ENCODE measurements around the gene TRIM23. TPM values are rescaled to one million over a fixed set of nuclear protein-coding genes. Genes with fewer than 3 reads are reported as not detected.

Gene TRIM23
- 10 to 100 TPM; 13.6 to 14.6 TPM for total RNA-seq

DNA sequence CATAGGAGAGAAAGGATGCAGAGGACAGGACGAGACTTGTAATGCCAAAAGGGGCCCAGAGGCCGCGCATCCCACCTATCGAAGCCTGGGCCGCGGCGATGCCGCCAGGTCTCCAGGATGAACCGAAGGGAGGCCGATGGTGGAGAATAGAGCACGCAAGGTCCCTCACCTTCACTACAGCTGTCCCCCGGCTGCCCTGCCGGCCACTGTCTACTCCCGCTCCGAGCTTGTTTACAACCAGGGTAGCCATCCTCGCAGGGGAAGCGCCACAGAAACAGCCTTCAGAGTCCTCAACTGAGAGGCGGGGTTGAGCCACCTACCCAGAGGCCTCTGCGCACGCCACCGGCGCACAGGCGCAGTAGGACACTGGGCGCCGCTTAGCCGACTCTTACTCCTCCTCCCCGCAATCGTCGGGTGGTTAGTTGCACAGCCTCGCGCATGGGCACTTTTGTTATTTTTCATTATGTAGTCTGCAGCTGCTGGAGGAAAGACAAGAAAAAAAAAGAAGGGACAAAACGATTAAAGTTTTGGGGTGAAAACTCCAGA, at the start of gene TRIM23:
Gene TRIM23, minus strand, starts transcription at position 309 of the 546 bp plus-strand sequence. Its CDS starts 59 bp downstream, at position 250.
- Mint-ChIP-seq H3K4me3 (peak within 1 kb of the TSS; percentile 97), H3K36me3 (peaks cover 6% of the 10 kb centered on the region), H3K27me3 (no peaks in the 10 kb centered on the region), H3K27ac (peak within 1 kb of the TSS; percentile 98), H3K4me1 (peaks cover 27% of the 10 kb centered on the region), H3K9me3 (no peaks in the 10 kb centered on the region)
- peak; percentile 98 for ATAC-seq (ENCODE audit: low read depth)
- POLR2A ChIA-PET, result interaction anchor here (0.6 to 3.0 kb wide), 5 partner anchors 16 to 1546 kb away, joined by 4 to 36 read pairs (median 5); partner anchors contain the start of genes CENPK, NLN, PPWD1 and SGTB
- peak; percentile 88 for DNase-seq

DNA sequence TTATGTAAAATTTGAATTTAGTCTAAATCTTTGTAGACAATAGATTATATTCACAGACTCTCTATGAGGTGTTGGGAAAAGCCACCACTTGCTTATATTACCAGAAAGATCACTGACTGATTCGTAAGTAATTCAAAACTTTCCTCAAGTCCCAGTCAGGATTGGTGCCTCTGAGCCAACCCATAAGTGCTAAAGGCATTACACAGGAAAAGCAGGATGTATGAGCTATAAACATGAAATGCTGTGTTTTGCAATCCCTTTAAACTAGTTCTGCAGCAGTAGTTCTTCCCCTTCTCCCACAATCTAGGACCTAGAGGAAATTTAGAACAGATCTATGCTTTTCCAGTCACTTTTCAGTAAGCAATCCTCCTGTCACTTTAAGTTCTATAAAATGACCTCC, 48.7 kb upstream of the TRIM23 start:
- ATAC-seq (ENCODE audit: low read depth) (no peak), DNase-seq (no peak)
- Mint-ChIP-seq H3K9me3 (no peaks in the 10 kb centered on the region), H3K27ac (no peak overlapping the region), H3K27me3 (no peaks in the 10 kb centered on the region), H3K4me1 (peaks cover 12% of the 10 kb centered on the region), H3K4me3 (no peak overlapping the region), H3K36me3 (peaks cover 31% of the 10 kb centered on the region)
- POLR2A ChIA-PET, result no interaction called here

DNA sequence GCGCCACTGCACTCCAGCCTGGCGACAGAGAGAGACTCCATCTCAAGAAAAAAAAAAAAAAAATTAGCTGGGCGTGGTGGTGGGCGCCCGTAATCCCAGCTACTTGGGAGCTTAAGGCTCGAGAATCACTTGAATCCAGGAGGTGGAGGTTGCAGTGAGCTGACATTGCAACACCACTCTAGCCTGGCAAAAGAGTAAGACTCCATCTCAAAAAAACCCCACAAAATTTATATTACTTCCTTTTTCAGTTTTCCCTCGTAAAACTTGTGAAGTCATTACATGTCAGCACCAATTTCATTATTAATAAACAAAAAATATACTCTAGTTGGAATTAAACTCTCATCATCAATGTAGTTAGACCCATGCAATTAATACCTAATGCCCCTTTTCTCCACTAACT, 44.6 kb upstream of the TRIM23 start:
- POLR2A ChIA-PET, result no interaction called here
- Mint-ChIP-seq H3K27ac (no peak overlapping the region), H3K4me1 (peaks cover under 1% of the 10 kb centered on the region), H3K27me3 (no peaks in the 10 kb centered on the region), H3K36me3 (peaks cover 6% of the 10 kb centered on the region), H3K4me3 (no peak overlapping the region), H3K9me3 (no peaks in the 10 kb centered on the region)
- no peak for ATAC-seq (ENCODE audit: low read depth)
- DNase-seq, result no peak

DNA sequence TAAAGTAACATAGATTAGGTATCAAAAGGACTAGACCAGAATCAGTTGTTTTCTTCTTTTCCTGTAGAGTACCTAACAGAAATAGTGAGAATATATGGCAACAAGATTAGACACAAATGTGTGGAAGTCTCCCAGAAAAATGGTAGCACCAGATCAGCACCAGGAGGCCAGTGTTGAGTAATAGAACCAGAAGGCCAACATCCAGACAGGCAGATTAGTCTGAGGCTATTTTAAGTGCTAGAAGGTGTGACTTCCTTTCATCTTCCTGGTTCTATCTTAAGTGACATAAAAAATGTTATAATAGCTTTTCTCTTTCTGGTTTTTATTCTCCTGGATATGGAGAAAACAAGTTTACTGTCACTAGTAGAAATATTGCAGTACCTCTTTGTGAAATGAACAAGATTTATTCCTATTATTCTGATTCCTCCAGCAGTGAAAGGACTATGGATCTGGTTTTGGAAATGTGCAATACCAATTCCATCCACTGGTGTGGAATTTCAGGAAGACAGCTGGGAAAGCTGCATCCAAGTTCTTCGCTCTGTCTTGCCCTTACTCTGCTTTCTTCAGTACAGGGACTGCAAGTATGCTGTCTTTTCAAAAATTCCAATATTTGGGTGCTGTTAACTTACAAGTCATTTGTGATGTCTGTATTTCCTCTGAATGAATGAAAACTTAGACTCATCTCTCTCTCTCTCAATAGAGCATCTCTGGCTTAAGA, 39.8 kb upstream of the TRIM23 start:
- Mint-ChIP-seq H3K27ac (no peak overlapping the region), H3K36me3 (peaks cover 11% of the 10 kb centered on the region), H3K9me3 (no peaks in the 10 kb centered on the region), H3K27me3 (no peaks in the 10 kb centered on the region), H3K4me3 (no peak overlapping the region), H3K4me1 (peaks cover 2% of the 10 kb centered on the region)
- DNase-seq, result no peak
- POLR2A ChIA-PET, result no interaction called here
- no peak for ATAC-seq (ENCODE audit: low read depth)

DNA sequence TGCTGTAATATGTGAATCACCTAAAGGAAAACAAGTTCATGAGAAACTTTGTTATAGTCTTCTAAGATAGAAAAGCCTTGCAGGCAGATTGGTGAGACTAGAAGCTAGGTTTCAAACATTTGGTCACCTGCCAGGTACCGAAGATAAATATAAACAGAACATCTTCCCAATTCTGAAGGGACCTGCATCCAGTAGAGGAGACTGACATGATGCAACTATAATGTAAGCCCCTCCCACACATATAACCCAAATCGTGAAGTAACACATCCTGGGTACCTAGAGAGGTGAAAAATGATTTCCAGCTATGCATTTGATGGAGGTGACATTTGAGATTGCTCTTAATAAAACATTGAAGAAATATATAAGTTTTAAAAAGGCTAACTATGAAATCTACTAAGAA, 30.6 kb upstream of the TRIM23 start:
- Mint-ChIP-seq H3K4me1 (no peaks in the 10 kb centered on the region), H3K4me3 (no peak overlapping the region)
- POLR2A ChIA-PET, result no interaction called here

DNA sequence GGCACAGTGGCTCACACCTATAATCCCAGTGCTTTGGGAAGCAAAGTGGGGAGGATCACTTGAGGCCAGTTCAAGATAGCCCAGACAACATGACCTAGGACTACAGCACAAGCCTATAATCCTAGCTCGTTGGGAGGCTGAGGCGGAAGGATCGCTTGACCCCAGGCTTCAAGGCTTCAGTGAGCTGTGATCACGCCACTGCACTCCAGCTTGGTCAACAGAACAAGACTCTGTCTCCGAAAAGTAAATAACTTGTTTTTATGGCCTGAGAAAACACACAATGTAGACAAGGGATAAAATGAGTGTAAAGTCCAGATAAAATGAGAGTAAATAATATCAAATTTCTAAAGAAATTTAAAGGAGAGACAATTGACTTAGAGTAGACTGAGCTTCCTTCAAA, 27.0 kb upstream of the TRIM23 start:
- ATAC-seq (ENCODE audit: low read depth), result no peak
- Mint-ChIP-seq H3K4me3 (no peak overlapping the region), H3K27ac (no peak overlapping the region), H3K4me1 (no peaks in the 10 kb centered on the region), H3K9me3 (no peaks in the 10 kb centered on the region), H3K27me3 (no peaks in the 10 kb centered on the region), H3K36me3 (peaks cover 9% of the 10 kb centered on the region)
- no peak for DNase-seq
- POLR2A ChIA-PET, result no interaction called here

More for the DNA sequence above, 30.6 kb upstream of the TRIM23 start:
- DNase-seq, result no peak
- H3K36me3 Mint-ChIP-seq, result peaks cover 10% of the 10 kb centered on the region
- no peaks in the 10 kb centered on the region for H3K27me3 Mint-ChIP-seq
- H3K9me3 Mint-ChIP-seq, result no peaks in the 10 kb centered on the region
- no peak overlapping the region for H3K27ac Mint-ChIP-seq
- ATAC-seq (ENCODE audit: low read depth), result no peak

DNA sequence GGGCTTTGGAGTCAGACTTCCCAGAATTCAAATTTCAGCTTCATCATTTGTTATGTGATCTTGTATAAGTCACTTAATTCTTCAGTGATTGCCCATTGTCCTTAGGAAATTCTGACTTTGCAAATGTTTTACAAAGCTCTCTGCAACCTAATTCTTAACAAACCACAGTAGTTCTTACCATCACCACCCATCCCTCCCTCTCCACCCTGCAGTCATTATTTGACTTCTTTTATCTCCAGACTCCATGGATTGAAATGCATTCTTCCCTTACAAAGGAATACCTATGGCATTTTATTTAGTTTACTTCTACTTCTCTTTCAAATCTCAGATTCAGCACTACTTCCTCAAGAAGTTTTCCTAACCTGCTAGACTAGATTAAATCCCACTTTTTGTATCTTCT, 23.8 kb upstream of the TRIM23 start:
- no peak overlapping the region for H3K4me3 Mint-ChIP-seq
- no peak overlapping the region for H3K27ac Mint-ChIP-seq
- no peak for ATAC-seq (ENCODE audit: low read depth)
- peaks cover 14% of the 10 kb centered on the region for H3K36me3 Mint-ChIP-seq
- DNase-seq, result no peak
- no peaks in the 10 kb centered on the region for H3K9me3 Mint-ChIP-seq
- POLR2A ChIA-PET, result no interaction called here
- no peaks in the 10 kb centered on the region for H3K27me3 Mint-ChIP-seq
- no peaks in the 10 kb centered on the region for H3K4me1 Mint-ChIP-seq

DNA sequence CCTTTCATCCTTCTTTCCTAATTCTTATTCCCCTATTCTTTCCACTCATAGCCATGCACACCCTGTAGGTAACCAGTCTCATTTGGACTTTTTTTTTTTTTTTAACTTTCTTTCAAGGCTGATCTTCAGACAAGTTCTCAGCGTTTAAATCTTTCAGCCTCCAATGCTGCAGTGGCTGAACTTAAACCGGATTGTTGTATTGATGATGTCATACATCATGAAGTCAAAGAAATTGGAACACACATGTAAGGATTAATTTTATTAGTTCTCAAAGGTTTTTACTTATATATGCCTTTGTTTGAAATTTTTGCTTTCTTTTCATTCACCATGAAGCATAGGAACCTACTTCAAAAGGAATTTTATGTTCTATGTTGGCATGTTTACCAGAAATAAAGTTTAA, 22.8 kb upstream of the TRIM23 start:
- ATAC-seq (ENCODE audit: low read depth) (no peak), DNase-seq (no peak)
- Mint-ChIP-seq H3K27me3 (no peaks in the 10 kb centered on the region), H3K9me3 (no peaks in the 10 kb centered on the region), H3K36me3 (peaks cover 14% of the 10 kb centered on the region), H3K4me1 (no peaks in the 10 kb centered on the region), H3K4me3 (no peak overlapping the region), H3K27ac (no peak overlapping the region)
- POLR2A ChIA-PET, result no interaction called here

DNA sequence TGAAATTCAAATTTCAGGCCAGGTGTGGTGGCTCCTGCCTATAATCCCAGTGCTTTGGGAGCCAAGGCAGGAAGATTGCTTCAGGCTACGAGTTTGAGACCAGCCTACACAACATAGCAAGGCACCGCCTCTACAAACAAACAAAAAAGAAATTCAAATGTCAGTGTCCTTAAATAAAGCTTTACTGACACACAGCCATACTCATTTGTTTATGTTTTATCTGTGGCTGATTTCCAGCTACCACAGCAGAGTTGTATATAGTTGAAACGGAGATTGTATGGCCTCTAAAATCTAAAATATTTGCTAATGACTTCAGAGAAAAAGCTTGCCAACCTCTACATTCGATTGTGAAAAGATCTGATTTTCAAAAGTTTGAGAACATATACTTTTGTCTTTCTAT, 16.1 kb upstream of the TRIM23 start:
- ATAC-seq (ENCODE audit: low read depth) (no peak), DNase-seq (no peak)
- Mint-ChIP-seq H3K9me3 (peaks cover 3% of the 10 kb centered on the region), H3K27ac (no peak overlapping the region), H3K4me1 (no peaks in the 10 kb centered on the region), H3K27me3 (no peaks in the 10 kb centered on the region), H3K4me3 (no peak overlapping the region), H3K36me3 (peaks cover 24% of the 10 kb centered on the region)
- POLR2A ChIA-PET, result no interaction called here

DNA sequence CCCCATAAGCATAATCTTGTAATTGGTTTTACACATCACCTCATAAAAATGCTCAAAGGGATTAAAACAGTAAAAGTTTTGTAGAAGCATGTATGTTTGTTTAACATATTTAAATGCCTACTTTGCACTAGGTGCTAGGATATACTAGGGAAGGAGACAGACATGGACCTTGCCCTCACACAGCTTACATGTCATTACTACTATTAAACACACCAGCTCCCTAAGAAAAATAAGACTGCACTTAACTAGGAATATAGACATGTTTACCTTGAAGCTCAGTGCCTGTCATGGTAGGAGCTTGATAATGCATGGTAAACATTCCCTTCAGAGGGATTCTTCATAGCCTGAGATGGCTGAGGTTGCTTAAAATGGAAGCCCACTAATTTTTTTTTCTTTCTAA, 6.8 kb upstream of the TRIM23 start:
- Mint-ChIP-seq H3K27ac (no peak overlapping the region), H3K4me3 (no peak overlapping the region), H3K27me3 (no peaks in the 10 kb centered on the region), H3K9me3 (no peaks in the 10 kb centered on the region), H3K36me3 (peaks cover 10% of the 10 kb centered on the region), H3K4me1 (peaks cover 14% of the 10 kb centered on the region)
- DNase-seq (no peak), ATAC-seq (ENCODE audit: low read depth) (no peak)
- POLR2A ChIA-PET, result no interaction called here

DNA sequence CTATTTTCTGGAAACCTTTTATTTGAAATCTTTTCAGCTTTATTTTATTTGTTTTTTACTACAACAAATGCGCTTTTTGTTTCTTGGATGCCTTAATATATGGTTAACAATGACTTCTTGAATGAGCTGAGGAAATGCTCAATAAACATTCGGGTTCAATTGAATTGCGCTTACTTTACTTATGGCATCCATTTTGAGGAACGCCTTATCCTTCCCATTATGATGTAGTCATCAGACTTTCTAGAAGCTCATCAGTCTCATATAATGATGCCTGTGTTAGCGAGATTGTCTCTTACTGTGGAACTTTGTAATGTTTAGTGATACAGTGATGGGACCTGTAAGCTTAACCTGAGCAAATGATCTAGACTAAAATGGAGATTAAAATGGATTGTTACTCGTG, 1.6 kb upstream of the TRIM23 start:
- no peaks in the 10 kb centered on the region for H3K9me3 Mint-ChIP-seq
- POLR2A ChIA-PET, result interaction anchor here (2.5 to 3.0 kb wide), 2 partner anchors 63 to 96 kb away, joined by 14 to 36 read pairs; partner anchors contain the start of genes CENPK, NLN, PPWD1 and SGTB
- no peak for ATAC-seq (ENCODE audit: low read depth)

DNA sequence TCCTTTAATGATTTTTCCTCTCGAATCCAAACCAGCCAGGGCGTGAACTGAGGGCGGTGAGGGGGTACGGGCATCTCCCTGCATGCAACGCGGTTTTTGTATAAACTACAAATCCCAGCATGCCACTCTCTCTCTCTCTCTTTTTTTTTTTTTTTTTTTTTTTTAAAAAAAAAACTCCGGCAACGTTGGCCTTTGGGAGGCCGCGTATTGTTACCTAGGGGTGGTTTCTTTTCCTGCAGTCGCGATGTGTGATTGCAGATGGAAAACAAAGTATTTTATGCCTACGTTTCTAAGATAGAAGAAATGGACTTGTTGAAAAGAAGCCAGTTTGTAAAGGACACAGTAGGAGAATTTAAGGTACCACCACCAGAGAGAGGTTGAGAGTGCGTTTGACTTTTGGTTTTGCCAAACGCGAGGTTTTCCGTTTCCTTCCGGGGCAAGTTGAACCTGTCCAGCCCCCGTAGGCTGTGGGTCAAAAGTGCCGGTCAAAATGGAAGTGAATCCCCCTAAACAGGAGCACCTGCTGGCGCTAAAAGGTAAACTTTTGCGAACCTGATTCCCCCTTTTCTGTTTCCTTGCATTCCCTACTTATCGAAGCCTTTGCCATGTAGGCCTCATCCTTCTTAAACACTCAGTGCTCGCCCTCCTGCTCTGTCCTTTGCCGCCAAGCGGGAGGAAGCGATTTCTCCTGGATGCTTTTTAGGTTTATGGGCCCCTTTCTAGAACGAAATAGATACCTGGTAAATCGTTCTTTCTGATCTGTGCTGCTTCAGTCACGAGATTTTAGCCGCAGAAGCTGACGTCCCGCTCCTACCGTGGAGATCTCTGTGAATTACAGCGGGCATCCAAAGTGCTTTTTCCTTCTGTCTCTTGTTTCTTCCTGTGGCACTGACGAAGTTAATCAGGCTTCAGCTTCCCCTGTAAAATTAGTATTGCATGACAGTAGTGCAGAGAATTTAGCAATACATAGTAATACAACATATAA, 730 bp upstream of the TRIM23 start, which contains the start of the genes SHLD3 and TRAPPC13:
Gene SHLD3, plus strand, starts transcription at position 457 of the 985 bp plus-strand sequence. CDS start 4,561 bp downstream, outside the sequence.
Gene TRAPPC13, plus strand, starts transcription at position 457 of the 985 bp plus-strand sequence. Its CDS starts 34 bp downstream, at position 491.
- POLR2A ChIA-PET, result interaction anchor here (0.6 to 3.0 kb wide), 5 partner anchors 17 to 1546 kb away, joined by 4 to 36 read pairs (median 5); partner anchors contain the start of genes CENPK, NLN, PPWD1 and SGTB
- Mint-ChIP-seq H3K4me1 (peaks cover 26% of the 10 kb centered on the region), H3K36me3 (peaks cover 9% of the 10 kb centered on the region), H3K9me3 (no peaks in the 10 kb centered on the region), H3K27me3 (no peaks in the 10 kb centered on the region), H3K4me3 (peak within 1 kb of the TSS; percentile 97), H3K27ac (peak within 1 kb of the TSS; percentile 98)
- DNase-seq (peak; percentile 74), ATAC-seq (ENCODE audit: low read depth) (peak; percentile 72)

More for the DNA sequence above, 1.6 kb upstream of the TRIM23 start:
- Mint-ChIP-seq H3K27me3 (no peaks in the 10 kb centered on the region), H3K4me1 (peaks cover 26% of the 10 kb centered on the region), H3K27ac (peak overlapping the region; percentile 98), H3K36me3 (peaks cover 10% of the 10 kb centered on the region), H3K4me3 (peak overlapping the region; percentile 97)
- DNase-seq, result no peak

DNA sequence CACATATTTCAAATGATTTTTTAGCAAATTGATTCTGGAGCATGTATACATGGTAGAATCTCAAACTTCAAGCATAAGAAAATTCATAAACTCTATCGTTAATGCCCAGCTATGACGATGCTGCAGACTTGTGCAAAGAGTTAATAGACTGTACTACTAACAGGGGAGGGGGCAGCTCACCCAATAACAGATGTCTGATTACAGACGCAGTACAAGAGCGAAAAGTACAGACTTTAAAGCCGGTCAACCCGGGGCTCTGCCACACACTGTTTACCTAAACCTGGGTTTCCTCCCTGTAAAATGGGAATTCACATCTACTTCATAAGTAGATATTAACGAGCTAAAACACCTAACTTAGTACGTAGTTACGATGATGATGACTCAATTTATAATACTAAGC, 651 bp downstream of the TRIM23 start:
- H3K27me3 Mint-ChIP-seq, result no peaks in the 10 kb centered on the region
- ATAC-seq (ENCODE audit: low read depth) (no peak), DNase-seq (no peak)
- POLR2A ChIA-PET, result interaction anchor here (1.2 to 3.0 kb wide), 3 partner anchors 16 to 98 kb away, joined by 4 to 36 read pairs (median 14); partner anchors contain the start of genes CENPK, NLN, PPWD1 and SGTB
- peak overlapping the region; percentile 97 for H3K4me3 Mint-ChIP-seq
- H3K9me3 Mint-ChIP-seq, result no peaks in the 10 kb centered on the region
- H3K36me3 Mint-ChIP-seq, result peaks cover 4% of the 10 kb centered on the region
- peaks cover 29% of the 10 kb centered on the region for H3K4me1 Mint-ChIP-seq
- peak overlapping the region; percentile 98 for H3K27ac Mint-ChIP-seq

Data from activated naive CD8-positive, alpha-beta T cell treated with anti-CD3 and anti-CD28 coated beads, Interleukin-2, amount 10 ng/mL, durations not matched to agents 7 days and 5 days (primary cell).